ENCODE measurements around the gene PDPK1.
"Not testable (repeated sequence)": the region's sequence is repeated elsewhere in the genome, so short reads cannot be mapped to it uniquely, and the experiment has no call there.

GRCh38 chr16:2639071-2639721, 101.4 kb downstream of the PDPK1 start:
- TF ChIP-seq CTCF, POLR2A (IDR thresholded peaks at IDR 0.05): not testable (repeated sequence)

Measured in lower leg skin (tissue), 3 donors.